HepG2 (cell line): ENCODE measurements around the gene DPEP2NB. TPM values are rescaled to one million over a fixed set of nuclear protein-coding genes. Genes with fewer than 3 reads are reported as not detected.

Experiments
- ERF ChIP-seq: IDR thresholded peaks from 2 replicates; pipeline ENCODE4 v1.6.1; 2018; ENCODE audit warnings: missing biosample characterization, missing genetic modification reagents
- FOSL2 ChIP-seq: sonication (generic); formaldehyde crosslinking; IDR thresholded peaks from 2 replicates; pipeline ENCODE4 v1.4.0; 2020; ENCODE audit warnings: missing genetic modification reagents
- HNF4A ChIP-seq: sonication (generic); formaldehyde crosslinking; IDR thresholded peaks from 2 replicates; pipeline ENCODE4 v1.4.0; 2020; ENCODE audit warnings: missing genetic modification reagents
- KAT2B ChIP-seq: fragments of 150-350 bp; IDR thresholded peaks from 2 replicates; pipeline ENCODE4 v1.6.1; 2014; ENCODE audit warnings: low read depth, low read length, borderline replicate concordance
- MLX ChIP-seq: IDR thresholded peaks from 2 replicates; pipeline ENCODE4 v1.6.1; 2016
- NCOR1 ChIP-seq: fragments of 200-600 bp; sonication (generic); IDR thresholded peaks from 2 replicates; pipeline ENCODE4 v1.7.0; 2017; ENCODE audit warnings: antibody characterized with exemption, low read length, borderline replicate concordance
- NPAS2 ChIP-seq: sonication (generic); formaldehyde crosslinking; IDR thresholded peaks from 2 replicates; pipeline ENCODE4 v1.8.0; 2022; ENCODE audit warnings: mild to moderate bottlenecking, missing genetic modification reagents, borderline replicate concordance
- POLR2AphosphoS2 ChIP-seq: IDR thresholded peaks from 2 replicates; pipeline ENCODE4 v1.6.1; 2011; ENCODE audit warnings: low read depth, low read length, improper control_type of control experiment
- REL ChIP-seq: sonication (generic); formaldehyde crosslinking; conservative IDR thresholded peaks from 2 replicates; pipeline ENCODE4 v1.8.0; 2022; ENCODE audit warnings: mild to moderate bottlenecking, missing genetic modification reagents, moderate library complexity
- SALL1 ChIP-seq: sonication (generic); formaldehyde crosslinking; IDR thresholded peaks from 2 replicates; pipeline ENCODE4 v1.8.0; 2022; ENCODE audit warnings: mild to moderate bottlenecking, missing genetic modification reagents
- TOPORS ChIP-seq: sonication (generic); formaldehyde crosslinking; IDR thresholded peaks from 2 replicates; pipeline ENCODE4 v1.8.0; 2023; ENCODE audit warnings: mild to moderate bottlenecking, missing genetic modification reagents
- UBTF ChIP-seq: sonication (generic); formaldehyde crosslinking; IDR thresholded peaks from 2 replicates; pipeline ENCODE4 v1.4.0; 2020; ENCODE audit warnings: mild to moderate bottlenecking, missing genetic modification reagents
- ZNF235 ChIP-seq: sonication (generic); formaldehyde crosslinking; IDR thresholded peaks from 2 replicates; pipeline ENCODE4 v1.8.1; 2023; ENCODE audit warnings: mild to moderate bottlenecking, missing genetic modification reagents, borderline replicate concordance
- ZNF24 ChIP-seq: fragments of 450-650 bp; IDR thresholded peaks from 2 replicates; pipeline ENCODE4 v1.6.1; 2017; ENCODE audit warnings: antibody characterized with exemption, mild to moderate bottlenecking
- ZNF350 ChIP-seq: sonication (generic); formaldehyde crosslinking; IDR thresholded peaks from 2 replicates; pipeline ENCODE4 v1.4.0; 2020; ENCODE audit warnings: mild to moderate bottlenecking, low read depth, missing genetic modification reagents, borderline replicate concordance
- ZNF567 ChIP-seq: sonication (generic); formaldehyde crosslinking; IDR thresholded peaks from 2 replicates; pipeline ENCODE4 v1.8.1; 2023; ENCODE audit warnings: mild to moderate bottlenecking, missing genetic modification reagents, borderline replicate concordance
- ZNF616 ChIP-seq: sonication (generic); formaldehyde crosslinking; IDR thresholded peaks from 2 replicates; pipeline ENCODE4 v1.5.0; 2020; ENCODE audit warnings: low read depth, mild to moderate bottlenecking, missing genetic modification reagents
- ZNF672 ChIP-seq: sonication (generic); formaldehyde crosslinking; IDR thresholded peaks from 2 replicates; pipeline ENCODE4 v1.8.1; 2022; ENCODE audit warnings: missing genetic modification reagents
- ZNF770 ChIP-seq: sonication (generic); formaldehyde crosslinking; IDR thresholded peaks from 2 replicates; pipeline ENCODE4 v1.5.0; 2020; ENCODE audit warnings: mild to moderate bottlenecking, missing genetic modification reagents
- ZSCAN20 ChIP-seq: sonication (generic); formaldehyde crosslinking; IDR thresholded peaks from 2 replicates; pipeline ENCODE4 v1.4.0; 2020; ENCODE audit warnings: missing genetic modification reagents, mild to moderate bottlenecking, borderline replicate concordance
- ZSCAN29 ChIP-seq: sonication (generic); formaldehyde crosslinking; conservative IDR thresholded peaks from 2 replicates; pipeline ENCODE4 v1.4.0; 2020; ENCODE audit warnings: mild to moderate bottlenecking, missing genetic modification reagents
- ZSCAN9 ChIP-seq: IDR thresholded peaks from 2 replicates; pipeline ENCODE4 v1.6.1; 2016; ENCODE audit warnings: borderline replicate concordance
- ZUFSP ChIP-seq: sonication (generic); formaldehyde crosslinking; IDR thresholded peaks from 2 replicates; pipeline ENCODE4 v1.9.0; 2021; ENCODE audit warnings: missing genetic modification reagents, mild to moderate bottlenecking, borderline replicate concordance
- polyA plus RNA-seq, 8 experiments: library from polyadenylated mRNA; depleted of rRNA in 3 of 8; stranded (reverse) in 7 of 8; unstranded in 1 of 8; fragments of >200 nt; fragmentation: Illumina TruSeq in 4 of 8; extraction: Trizol in 4 of 8; gene quantifications; 2 replicates each; pipeline versions ENCODE4 v1.2.1 to v1.2.3, GENCODE V29; 2011 to 2016; ENCODE audit warnings: low read depth in 4 of 8, missing spikeins in 1 of 8, mixed read lengths in 1 of 8; ENCODE audit not compliant: insufficient read depth in 1 of 8
- total RNA-seq, 5 experiments: library from RNA; depleted of rRNA; stranded (reverse); fragments of >200 nt; fragmentation: Illumina TruSeq; extraction: Trizol; gene quantifications; 2 replicates each; pipeline ENCODE4 v1.2.3, GENCODE V29; 2016; ENCODE audit warnings: low read depth in 1 of 5

The DPEP2NB gene
- total and polyA plus RNA-seq, 2 of the 13 experiments (the other 11 are each of a cell fraction or from before 2014, with no cell fraction given) = not detected

GRCh38 chr16:68022728-68023537 is 7.2 kb upstream of the DPEP2NB start, which contains the start of the genes DDX28 and DUS2 (continued):
- peak; percentile 90 for TF ChIP-seq UBTF (CRISPR knock-in tag)
- no peak for TF ChIP-seq ZUFSP (CRISPR knock-in tag)
- peak; percentile 67; the same call in 1 of the 2 replicates for TF ChIP-seq REL
- TF ChIP-seq ZSCAN20 (CRISPR knock-in tag) = peak; percentile 82
- TF ChIP-seq HNF4A (CRISPR knock-in tag) = peak; percentile 83
- TF ChIP-seq KAT2B = 0 out of 2 replicates have a peak, but pooled peaks have one; percentile 5
- TF ChIP-seq ZSCAN29 (CRISPR knock-in tag) = peak; percentile 92
- TF ChIP-seq ZNF616 (CRISPR knock-in tag) = peak; percentile 56
- peak; percentile 79; the same call in 1 of the 2 replicates for TF ChIP-seq NCOR1
- peak; percentile 94; the same call in 1 of the 2 replicates for TF ChIP-seq ZSCAN9 (CRISPR knock-in tag)
- TF ChIP-seq ZNF770 (CRISPR knock-in tag) = peak; percentile 86
- no peak for TF ChIP-seq ZNF672 (CRISPR knock-in tag)
- TF ChIP-seq ZNF235 (CRISPR knock-in tag) = peak; percentile 69; the same call in 1 of the 2 replicates
- TF ChIP-seq SALL1 (CRISPR knock-in tag) = peak; percentile 93
- 0 out of 2 replicates have a peak, but pooled peaks have one; percentile 46 for TF ChIP-seq POLR2AphosphoS2
- TF ChIP-seq ERF (CRISPR knock-in tag) = peak; percentile 73
- no peak; the same call in 1 of the 2 replicates for TF ChIP-seq ZNF567
- TF ChIP-seq ZNF350 (CRISPR knock-in tag) = peak; percentile 99
- TF ChIP-seq NPAS2 (CRISPR knock-in tag) = no peak
- TF ChIP-seq ZNF24 = peak; percentile 12; the same call in 1 of the 2 replicates
- peak; percentile 78 for TF ChIP-seq FOSL2 (CRISPR knock-in tag)
- TF ChIP-seq TOPORS = peak; percentile 98
- TF ChIP-seq MLX (CRISPR knock-in tag) = peak; percentile 39; the same call in 1 of the 2 replicates
